HEK293 (cell line): Measurements from ENCODE around the gene SNORC.

ENCODE experiments used
- CTCF ChIA-PET: fragments of 350-600 bp; formaldehyde crosslinking; extraction: SDS; loops from one replicate; lab custom pipeline; 2021; ENCODE audit warnings: antibody characterized with exemption; lab: Yijun Ruan, JAX
- POLR2A ChIA-PET: fragments of 300-600 bp; formaldehyde crosslinking; extraction: SDS; loops from one replicate; lab custom pipeline; 2020; ENCODE audit warnings: antibody characterized with exemption, inconsistent platforms; lab: Yijun Ruan, JAX
- H3K27ac ChIP-seq: fragments of 200-500 bp; sonication (Bioruptor generic); 2 replicates; pipeline ENCODE4 v1.5.1; 2014; ENCODE audit warnings: low read depth, low read length, control low read depth, inconsistent platforms; ENCODE audit errors: extremely low read depth
- H3K36me3 ChIP-seq, 2 experiments: fragments of 200-500 bp in 1 of 2; sonication (Bioruptor generic) in 1 of 2; 1 replicate in 1 of 2; 2 replicates in 1 of 2; pipeline ENCODE4 v1.5.1; 2014 to 2017; ENCODE audit warnings: inconsistent platforms in 2 of 2, low read length in 2 of 2; ENCODE audit not compliant: control insufficient read depth in 2 of 2, insufficient read depth in 1 of 2
- H3K4me1 ChIP-seq: fragments of 200-500 bp; sonication (Bioruptor generic); 2 replicates; pipeline ENCODE4 v1.5.1; 2014; ENCODE audit warnings: mild to moderate bottlenecking, low read length, inconsistent platforms; ENCODE audit not compliant: control insufficient read depth, insufficient read depth
- H3K4me3 ChIP-seq: 2 replicates; pipeline ENCODE4 v1.5.1; 2011; ENCODE audit warnings: low read depth, mild to moderate bottlenecking, control low read depth, low read length, moderate library complexity
- H3K9me3 ChIP-seq: fragments of 200-500 bp; sonication (Bioruptor generic); 2 replicates; pipeline ENCODE4 v1.5.1; 2014; ENCODE audit warnings: low read depth, low read length, inconsistent platforms; ENCODE audit not compliant: control insufficient read depth, insufficient read depth
- BCL11B ChIP-seq: fragments of 450-650 bp; formaldehyde crosslinking; IDR thresholded peaks from 2 replicates; pipeline ENCODE4 v1.5.1; 2016; ENCODE audit warnings: low read depth, missing biosample characterization, missing genetic modification characterization
- HIC1 ChIP-seq: fragments of 450-650 bp; formaldehyde crosslinking; IDR thresholded peaks from 2 replicates; pipeline ENCODE4 v1.5.1; 2016; ENCODE audit warnings: missing biosample characterization, missing genetic modification characterization
- INSM2 ChIP-seq: fragments of 450-650 bp; formaldehyde crosslinking; IDR thresholded peaks from 2 replicates; pipeline ENCODE4 v1.5.1; 2016; ENCODE audit warnings: missing biosample characterization, missing genetic modification characterization
- KLF7 ChIP-seq: fragments of 450-650 bp; formaldehyde crosslinking; IDR thresholded peaks from 2 replicates; pipeline ENCODE4 v1.5.1; 2016; ENCODE audit warnings: missing biosample characterization, missing genetic modification characterization, borderline replicate concordance
- OSR2 ChIP-seq: fragments of 450-650 bp; formaldehyde crosslinking; IDR thresholded peaks from 2 replicates; pipeline ENCODE4 v1.5.1; 2016; ENCODE audit warnings: missing biosample characterization, missing genetic modification characterization
- PRDM2 ChIP-seq: fragments of 450-650 bp; formaldehyde crosslinking; IDR thresholded peaks from 2 replicates; pipeline ENCODE4 v1.5.1; 2016; ENCODE audit warnings: missing biosample characterization, missing genetic modification characterization, borderline replicate concordance
- ZFP37 ChIP-seq: fragments of 450-650 bp; formaldehyde crosslinking; IDR thresholded peaks from 2 replicates; pipeline ENCODE4 v1.5.1; 2016; ENCODE audit warnings: missing biosample characterization, missing genetic modification characterization
- ZFP41 ChIP-seq: fragments of 450-650 bp; formaldehyde crosslinking; IDR thresholded peaks from 2 replicates; pipeline ENCODE4 v1.5.1; 2016; ENCODE audit warnings: missing biosample characterization, missing genetic modification characterization, borderline replicate concordance
- ZNF140 ChIP-seq: fragments of 450-650 bp; formaldehyde crosslinking; IDR thresholded peaks from 2 replicates; pipeline ENCODE4 v1.5.1; 2016; ENCODE audit warnings: missing biosample characterization, missing genetic modification characterization
- ZNF148 ChIP-seq: fragments of 450-650 bp; formaldehyde crosslinking; IDR thresholded peaks from 2 replicates; pipeline ENCODE4 v1.5.0; 2017; ENCODE audit warnings: missing biosample characterization, missing genetic modification characterization, borderline replicate concordance
- ZNF202 ChIP-seq: fragments of 450-650 bp; formaldehyde crosslinking; IDR thresholded peaks from 2 replicates; pipeline ENCODE4 v1.5.1; 2016; ENCODE audit warnings: missing biosample characterization, missing genetic modification characterization, borderline replicate concordance
- ZNF211 ChIP-seq: fragments of 450-650 bp; formaldehyde crosslinking; IDR thresholded peaks from 2 replicates; pipeline ENCODE4 v1.5.1; 2016; ENCODE audit warnings: low read depth, missing biosample characterization, missing genetic modification characterization
- ZNF266 ChIP-seq: fragments of 450-650 bp; formaldehyde crosslinking; IDR thresholded peaks from 2 replicates; pipeline ENCODE4 v1.5.1; 2016; ENCODE audit warnings: missing biosample characterization, missing genetic modification characterization, low read depth
- ZNF280D ChIP-seq: fragments of 450-650 bp; formaldehyde crosslinking; IDR thresholded peaks from 2 replicates; pipeline ENCODE4 v1.5.1; 2016; ENCODE audit warnings: missing biosample characterization, missing genetic modification characterization
- ZNF394 ChIP-seq: fragments of 450-650 bp; formaldehyde crosslinking; IDR thresholded peaks from 2 replicates; pipeline ENCODE4 v1.5.1; 2016; ENCODE audit warnings: missing biosample characterization, missing genetic modification characterization, mild to moderate bottlenecking, moderate library complexity, borderline replicate concordance
- ZNF626 ChIP-seq: fragments of 450-650 bp; sonication (Bioruptor Pico); formaldehyde crosslinking; IDR thresholded peaks from 2 replicates; pipeline ENCODE4 v1.5.1; 2018; ENCODE audit warnings: missing biosample characterization, missing genetic modification characterization, inconsistent platforms
- ZSCAN30 ChIP-seq: fragments of 450-650 bp; IDR thresholded peaks from 2 replicates; pipeline ENCODE4 v1.5.1; 2018; ENCODE audit warnings: missing biosample characterization, mild to moderate bottlenecking, missing genetic modification characterization, moderate library complexity

Gene SNORC

GRCh38 chr2:232882085-232882484 is 12.0 kb downstream of the SNORC start:
- ChIA-PET CTCF (interaction anchor here (1.6 kb wide), 1 partner anchor 172 kb away, joined by 3 read pairs; no protein-coding TSS in a partner anchor), POLR2A (no interaction called here)
- Histone ChIP-seq H3K27ac (no peak overlapping the region), H3K4me1 (no peaks in the 10 kb centered on the region), H3K36me3 (peaks cover 0 to 50% of the 10 kb centered on the region in 2 experiments; a peak in 2 of 3 replicates), H3K9me3 (no peaks in the 10 kb centered on the region), H3K4me3 (no peak overlapping the region)
- TF ChIP-seq BCL11B (tag by site-specific recombination) (no peak), OSR2 (no peak), HIC1 (tag by site-specific recombination) (no peak), ZNF148 (tag by site-specific recombination) (no peak), ZSCAN30 (no peak), KLF7 (tag by site-specific recombination) (no peak), ZFP37 (tag by site-specific recombination) (no peak), ZNF211 (no peak), ZNF280D (tag by site-specific recombination) (no peak), ZFP41 (tag by site-specific recombination) (no peak), ZNF140 (tag by site-specific recombination) (no peak), ZNF266 (tag by site-specific recombination) (no peak), ZNF202 (tag by site-specific recombination) (no peak), ZNF394 (tag by site-specific recombination) (no peak), PRDM2 (tag by site-specific recombination) (no peak), INSM2 (tag by site-specific recombination) (no peak), ZNF626 (tag by site-specific recombination) (no peak)
